HG03039 (cell line): Measurements from ENCODE around the gene CYP2A6.
"Not testable (repeated sequence)": the region's sequence is repeated elsewhere in the genome, so short reads cannot be mapped to it uniquely, and the experiment has no call there.

Experiments used
- ATAC-seq: cut with Tn5 transposase; IDR thresholded peaks from one replicate; pipeline ENCODE4 v1.9.1; 2021; ENCODE audit warnings: mild to moderate bottlenecking, moderate library complexity; ENCODE audit not compliant: unreplicated experiment

Gene CYP2A6

DNA sequence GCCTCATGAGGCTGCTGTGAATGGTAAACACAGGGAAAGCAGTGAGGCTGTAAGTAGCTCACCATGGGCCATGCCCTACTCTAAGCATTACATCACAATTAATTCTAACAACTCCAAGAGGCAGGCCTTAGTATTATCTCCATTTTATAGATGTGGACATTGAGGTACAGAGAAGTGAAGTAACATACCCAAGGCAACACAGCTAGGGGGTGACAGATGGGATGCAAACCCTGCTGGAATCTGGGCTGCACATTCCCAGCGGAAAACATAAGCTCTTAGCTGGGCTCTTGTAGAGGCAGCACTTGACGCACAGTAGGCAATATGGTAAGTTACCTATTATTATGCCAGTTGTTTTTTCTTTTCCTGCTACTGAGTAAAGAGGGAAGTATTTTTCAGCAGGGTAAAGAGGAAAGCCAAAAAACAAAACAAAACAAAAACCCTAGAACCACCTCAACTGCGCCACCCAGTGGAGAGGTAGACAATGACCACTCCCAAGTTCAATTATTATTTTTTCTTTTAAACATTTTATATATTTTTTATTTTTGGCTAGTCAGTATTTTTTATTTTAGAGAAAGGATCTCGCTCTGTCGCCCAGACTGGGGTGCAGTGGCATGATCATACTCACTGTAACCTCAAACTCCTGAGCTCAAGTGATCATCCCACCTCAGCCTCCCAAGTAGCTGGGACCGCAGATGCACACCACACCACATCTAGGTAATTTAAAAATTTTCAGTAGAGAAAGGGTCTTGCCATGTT, 30.6 kb downstream of the CYP2A6 start:
- not testable (repeated sequence) for ATAC-seq

DNA sequence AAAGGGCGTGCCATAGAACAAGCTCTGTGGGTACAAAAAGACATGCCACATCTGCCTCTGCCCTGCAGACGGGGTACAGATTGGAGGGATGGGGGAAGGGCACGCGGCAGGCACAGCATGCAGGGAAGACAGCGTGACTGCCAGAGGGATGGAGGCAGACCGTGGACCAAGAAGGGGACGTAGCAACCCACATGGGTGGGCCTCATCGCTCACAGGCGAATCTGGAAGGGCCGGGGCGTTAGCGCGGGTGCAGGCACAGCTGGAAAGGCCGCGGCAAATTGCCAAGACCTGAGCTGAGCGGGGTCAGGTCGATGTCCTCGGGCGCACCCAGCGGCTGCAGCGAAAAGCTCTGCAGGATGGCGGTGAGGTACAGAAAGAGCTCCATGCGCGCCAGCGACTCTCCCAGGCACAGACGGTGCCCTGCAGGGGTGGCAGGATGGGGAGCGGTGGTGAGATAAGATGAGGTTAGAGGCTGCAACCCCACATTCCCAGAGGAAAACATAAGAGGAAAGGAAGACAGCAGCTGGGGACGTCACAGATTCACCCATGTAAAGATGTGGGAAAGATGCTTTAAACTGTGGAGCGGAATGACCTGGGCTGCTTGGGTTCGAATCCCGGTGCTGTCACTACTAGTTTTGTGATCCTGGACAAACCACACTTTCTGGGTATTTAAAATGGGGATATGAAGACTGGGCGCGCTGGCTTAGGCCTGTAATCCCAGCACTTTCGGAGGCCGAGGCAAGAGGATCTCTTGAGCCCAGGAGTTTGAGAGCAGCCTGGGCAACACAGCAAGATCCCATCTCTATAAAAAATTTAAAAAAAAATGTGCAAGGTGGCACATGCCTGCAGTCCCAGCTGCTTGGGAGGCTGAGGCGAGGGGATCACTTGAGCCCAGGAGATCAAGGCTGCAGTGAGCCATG, 31.5 kb downstream of the CYP2A6 start:
- ATAC-seq: not testable (repeated sequence)

DNA sequence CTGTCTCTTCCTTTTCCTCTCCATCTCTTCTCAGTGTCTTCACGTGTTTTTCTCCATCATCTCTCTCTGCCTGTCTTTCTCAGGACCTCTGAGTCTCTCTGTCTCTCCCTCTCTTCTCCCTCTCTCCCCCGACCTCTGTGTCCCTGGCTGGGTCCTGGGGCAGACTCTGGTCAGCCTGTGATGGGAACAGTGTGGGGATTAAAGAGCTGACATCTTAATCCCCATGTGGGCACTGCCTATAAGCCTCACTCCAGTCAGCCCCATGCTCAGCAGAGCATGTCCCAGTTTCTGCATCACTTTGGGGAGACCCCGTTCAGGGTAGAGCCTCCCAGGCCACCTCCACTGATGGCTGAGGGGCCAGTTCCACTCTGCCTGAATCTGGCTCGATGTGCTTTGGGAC, 35.0 kb downstream of the CYP2A6 start:
- ATAC-seq: no peak

DNA sequence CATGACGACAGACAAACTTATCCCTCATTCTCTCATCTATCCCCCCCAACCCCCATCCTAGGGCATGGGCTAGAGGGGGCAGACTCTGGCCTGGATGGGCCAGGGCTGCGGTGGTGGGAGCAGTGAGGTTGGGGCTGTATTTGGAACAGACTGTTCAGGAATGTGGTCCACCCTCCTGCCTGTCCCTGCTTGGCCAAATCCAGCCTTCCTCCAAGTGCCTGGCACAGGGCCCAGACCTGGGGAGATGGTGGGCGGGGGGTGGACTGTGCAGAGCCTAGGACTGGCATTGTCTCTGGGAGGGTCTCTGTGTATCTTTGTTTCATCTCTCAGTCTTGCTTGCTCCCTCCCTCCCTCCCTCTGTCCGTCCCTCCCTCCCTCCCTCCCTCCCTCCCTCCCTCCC, 37.1 kb downstream of the CYP2A6 start:
- ATAC-seq: no peak

DNA sequence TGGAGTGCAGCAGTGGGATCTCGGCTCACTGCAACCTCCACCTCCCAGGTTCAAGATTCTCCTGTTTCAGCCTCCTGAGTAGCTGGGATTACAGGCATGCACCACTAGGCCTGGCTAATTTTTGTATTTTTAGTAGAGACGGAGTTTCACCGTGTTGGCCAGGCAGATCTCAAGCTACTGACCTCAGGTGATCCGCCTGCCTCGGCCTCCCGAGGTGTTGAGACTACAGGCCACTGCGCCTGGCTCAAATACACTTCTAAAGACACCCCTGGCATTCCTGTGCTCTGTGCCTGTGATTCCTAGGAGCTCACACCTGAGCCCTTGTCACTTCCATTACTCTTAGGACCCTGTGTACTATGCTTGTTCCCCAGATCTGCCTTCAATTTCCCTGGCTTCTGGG, 37.7 kb downstream of the CYP2A6 start:
- not testable (repeated sequence) for ATAC-seq

DNA sequence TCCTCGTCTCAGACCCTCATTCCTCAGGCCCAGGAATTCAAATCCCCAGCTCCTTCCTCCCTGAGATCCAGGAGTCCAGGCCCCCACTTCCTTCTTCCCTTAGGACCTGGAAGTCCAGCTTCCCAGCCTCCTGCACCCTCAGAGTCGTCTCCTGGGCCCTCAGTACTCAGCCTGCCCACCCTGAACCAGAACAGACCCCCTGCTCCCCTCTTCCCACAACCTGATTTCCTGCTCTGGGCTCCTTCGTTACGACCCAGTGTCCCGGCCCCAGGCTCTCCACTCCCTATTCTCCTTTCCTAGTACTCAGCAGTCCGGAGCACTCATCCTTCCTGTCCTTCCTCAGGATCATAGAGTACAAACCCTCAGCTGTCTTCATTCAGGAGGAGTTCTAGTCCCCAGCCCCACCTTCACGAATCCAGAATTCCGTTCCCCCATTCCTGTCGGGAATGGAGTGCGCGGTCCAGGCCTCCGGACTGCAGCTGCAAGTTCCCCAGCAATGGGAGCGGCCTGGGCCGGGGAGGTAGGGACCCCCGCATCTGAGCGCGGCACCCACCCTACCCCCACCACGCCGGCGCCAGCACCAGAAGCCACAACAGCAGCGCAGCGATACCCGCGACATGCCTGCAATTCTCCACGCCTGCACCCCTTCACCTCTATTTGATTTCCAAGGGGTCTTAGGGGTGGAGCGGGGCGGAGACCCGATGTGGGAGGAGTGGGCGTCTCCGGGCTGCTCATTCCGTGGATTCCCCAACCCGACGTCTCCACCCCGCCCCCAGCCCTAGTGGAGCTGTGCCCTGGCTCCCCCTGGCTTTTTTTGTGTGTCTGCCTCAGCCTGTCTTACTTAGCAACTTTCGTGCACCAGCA, 38.5 kb downstream of the CYP2A6 start:
- ATAC-seq: no peak

DNA sequence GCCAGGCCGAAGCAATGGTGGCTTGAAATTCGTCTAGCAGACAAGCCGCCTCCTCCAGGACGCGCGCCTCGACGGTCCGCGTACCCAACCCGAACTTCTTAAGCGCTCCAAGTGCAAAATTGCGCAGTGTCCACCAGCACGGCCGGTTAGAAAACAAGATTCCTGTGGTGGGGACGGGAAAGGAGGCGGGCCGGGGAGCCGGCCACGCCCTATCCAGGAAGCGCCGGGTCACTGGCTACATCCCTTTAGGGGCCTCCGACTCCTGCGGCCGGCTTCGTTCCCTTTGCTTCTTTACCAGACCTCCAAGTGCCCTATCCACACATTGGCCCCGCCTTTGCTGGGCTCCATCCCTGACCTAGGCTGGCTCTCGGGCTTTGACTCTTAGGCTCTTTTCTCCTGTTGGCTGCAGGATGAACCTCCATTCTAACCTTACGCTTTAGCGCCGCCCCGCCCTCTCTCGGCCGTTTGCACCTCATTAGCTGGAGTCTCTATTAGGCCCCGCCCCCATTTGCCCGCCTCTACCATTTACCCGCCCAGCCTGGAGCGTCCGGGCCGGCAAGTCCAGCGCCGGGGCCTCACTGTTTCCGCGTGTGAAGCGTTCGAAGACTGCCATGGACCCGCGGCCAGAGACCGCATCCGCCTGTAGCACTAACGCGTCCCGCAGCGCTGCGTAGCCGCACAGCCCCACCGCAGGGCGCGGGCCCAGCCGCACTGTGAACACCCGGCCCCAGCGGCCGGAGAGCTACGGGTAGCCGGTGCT, 39.4 kb downstream of the CYP2A6 start:
- ATAC-seq: not testable (repeated sequence)

DNA sequence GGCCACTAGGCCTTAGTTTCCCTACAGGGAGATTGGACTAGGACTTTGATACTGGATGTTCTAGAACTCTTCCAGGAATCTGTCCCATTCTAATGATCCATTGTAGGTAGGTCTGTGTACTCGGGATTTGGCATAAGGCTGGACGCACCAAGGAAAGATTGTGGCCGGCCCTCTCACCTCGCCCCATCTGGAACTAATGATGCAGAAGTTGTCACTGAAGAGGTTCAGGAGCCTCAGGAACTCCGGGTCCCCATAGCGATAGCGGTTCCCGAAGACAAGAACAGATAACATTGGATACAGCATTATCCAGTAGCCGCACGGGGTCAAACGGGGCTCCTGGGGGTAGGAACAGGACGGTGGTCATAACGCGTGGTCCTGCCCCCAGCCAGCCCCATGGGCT, 40.1 kb downstream of the CYP2A6 start:
- no peak for ATAC-seq

DNA sequence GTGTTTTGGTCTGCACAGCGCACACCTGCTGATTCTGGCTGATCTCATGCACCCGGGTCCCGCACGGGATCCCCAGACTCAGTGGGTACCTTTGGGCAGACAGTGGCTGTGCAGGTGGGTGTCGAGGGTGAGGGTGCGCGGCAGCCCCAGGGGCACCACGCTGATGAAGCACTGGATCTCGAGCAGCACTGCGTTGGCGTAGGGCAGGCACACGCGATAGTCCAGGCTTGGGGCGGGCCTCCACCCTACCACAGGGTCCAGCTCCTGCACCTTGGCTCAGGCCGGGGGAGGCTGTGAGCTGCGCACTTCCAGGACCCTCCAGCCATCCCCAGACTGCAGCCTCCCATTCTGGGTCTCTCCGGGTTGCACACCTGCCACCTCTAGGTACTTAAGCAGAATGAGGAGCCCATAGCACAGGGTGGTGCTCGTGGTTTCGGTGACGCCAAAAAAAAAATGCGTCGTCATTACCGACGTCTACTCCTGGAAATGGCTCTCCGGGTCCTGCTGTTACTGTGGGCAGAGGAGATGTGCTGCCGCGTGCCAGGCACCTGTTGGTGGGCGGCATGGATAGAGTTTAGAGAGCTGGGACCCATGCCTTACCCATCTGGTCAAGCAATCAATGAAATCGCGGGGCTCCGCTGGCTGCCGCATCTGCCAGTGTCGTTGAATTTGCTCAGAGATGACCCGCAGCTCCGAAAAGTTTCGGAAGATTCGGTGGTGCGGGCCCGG, 40.7 kb downstream of the CYP2A6 start:
- no peak for ATAC-seq

DNA sequence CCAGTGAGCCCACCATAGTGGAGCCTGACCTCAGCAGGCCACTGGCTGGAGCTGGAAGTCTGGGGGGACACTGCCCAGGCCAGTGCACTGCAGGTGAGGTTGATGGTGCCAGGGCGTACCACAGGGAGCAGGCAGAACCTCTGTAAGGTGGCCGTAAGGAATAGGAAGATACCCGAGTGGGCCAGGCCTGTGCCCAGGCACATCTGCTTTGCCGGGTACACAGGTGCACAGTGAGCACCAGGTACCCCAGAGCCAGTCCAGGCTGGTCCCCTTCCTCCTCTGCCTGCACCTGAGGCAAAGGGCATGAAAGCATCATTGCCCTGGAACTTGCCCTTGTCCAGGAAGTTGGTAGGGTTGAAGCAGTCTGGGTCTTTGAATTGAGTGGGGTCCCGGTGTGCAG, 41.8 kb downstream of the CYP2A6 start:
- ATAC-seq: no peak

DNA sequence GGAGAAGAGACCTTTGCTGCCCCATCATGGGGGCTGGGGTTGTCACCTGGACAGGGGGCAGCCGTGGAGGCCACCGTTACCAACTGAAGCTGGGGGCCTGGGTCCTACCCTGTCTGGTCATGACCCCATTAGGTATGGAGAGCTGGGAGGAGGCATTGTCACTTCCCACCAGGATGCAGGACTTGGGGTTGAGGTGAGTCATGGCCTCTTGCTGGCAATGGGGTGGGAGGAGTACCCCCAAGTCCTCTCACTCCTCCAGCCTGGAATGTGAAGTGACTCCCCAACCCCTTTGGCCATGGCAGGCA, 42.3 kb downstream of the CYP2A6 start:
- ATAC-seq: no peak

DNA sequence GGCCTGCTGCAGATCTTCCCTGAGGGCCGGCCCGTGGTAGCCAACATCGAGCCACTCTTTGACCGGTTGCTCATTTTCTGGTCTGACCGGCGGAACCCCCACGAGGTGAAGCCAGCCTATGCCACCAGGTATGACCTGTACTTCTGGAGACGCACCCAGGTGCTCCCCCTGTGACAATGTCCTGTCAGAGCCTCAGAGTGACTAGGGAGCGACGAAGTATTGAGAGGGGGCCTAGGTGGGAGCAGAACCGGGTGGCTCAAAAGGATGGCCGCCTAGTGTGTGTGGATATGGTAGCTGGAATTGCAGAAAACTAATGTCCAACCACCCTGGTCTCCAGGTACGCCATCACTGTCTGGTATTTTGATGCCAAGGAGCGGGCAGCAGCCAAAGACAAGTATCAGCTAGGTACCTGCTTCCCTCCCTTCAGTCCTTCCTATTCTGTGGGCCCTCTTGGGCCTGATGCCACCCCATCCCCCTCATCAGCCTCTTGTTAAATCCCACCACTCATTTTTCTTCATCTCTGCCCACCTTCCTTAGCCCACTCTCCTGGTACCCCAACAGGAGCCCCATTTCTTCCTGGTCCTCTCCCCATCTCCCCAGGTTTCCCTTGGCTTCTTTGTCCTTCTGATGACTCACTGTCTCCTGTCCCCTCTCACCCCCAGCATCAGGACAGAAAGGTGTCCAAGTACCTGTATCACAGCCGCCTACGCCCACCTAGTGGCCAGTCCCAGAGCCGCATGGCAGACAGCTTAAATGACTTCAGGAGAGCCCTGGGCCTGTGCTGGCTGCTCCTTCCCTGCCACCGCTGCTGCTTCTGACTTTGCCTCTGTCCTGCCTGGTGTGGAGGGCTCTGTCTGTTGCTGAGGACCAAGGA, 42.9 kb downstream of the CYP2A6 start:
- no peak for ATAC-seq

DNA sequence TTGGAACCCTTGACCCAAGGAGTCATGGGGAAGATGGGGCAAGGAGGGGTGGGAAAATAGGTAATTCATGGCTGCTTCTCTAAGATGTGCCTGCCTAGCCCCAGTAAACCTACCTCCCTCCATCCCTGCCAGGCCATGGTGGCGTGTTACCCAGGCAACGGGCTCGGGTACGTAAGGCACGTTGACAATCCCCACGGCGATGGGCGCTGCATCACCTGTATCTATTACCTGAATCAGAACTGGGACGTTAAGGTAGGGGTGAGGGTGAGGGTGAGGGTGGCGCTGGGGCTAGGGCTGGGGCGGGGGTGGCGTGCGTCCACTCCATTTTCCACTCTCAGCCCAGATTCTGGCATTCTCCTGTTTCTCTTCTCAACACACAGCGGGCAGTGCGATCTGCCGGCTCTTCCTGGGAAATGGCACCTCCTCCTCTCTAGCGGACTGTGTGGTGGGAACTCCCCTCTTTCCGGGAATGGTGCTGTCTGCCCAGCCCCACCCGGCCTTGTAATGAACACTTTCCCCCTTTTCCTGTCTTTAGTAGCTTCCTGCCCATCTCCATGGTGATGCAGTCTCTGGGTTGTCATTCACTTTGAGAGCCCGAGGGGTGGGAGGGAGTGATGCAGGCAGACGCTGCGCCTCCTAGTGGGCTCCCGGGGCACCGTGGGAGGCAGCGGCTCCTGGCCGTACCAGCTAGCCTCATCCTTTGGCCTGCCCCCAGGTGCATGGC, 43.7 kb downstream of the CYP2A6 start:
- peak; percentile 34 for ATAC-seq

DNA sequence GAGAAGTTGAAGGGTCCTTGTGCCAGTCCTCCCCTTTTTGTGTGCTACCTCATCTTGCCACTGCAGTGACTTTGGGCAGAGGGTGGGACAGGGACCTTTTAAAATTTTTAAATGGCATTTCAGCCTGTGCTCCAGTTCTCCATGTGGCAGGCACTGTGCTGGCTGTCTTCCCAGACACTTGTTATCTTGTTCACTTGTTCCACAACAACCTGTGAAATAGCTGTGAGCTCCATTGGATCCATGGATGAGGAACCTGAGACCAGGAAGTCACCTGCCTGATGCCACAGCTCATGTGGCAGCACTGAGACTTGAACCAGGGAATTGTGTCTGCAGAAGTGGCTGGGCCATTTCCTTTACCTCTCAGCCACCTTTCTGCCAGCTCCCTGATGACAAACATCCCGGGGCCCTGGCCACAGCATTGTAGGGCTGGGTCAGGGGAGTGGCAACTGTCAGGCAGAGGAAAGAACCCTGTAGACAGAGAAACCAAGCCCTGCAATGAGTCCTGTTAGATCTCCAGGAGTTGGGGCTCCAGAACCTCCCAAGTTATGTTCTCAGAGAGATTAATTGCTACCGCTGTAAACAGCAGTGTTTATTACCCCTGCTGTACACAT, 44.9 kb downstream of the CYP2A6 start:
- no peak for ATAC-seq

DNA sequence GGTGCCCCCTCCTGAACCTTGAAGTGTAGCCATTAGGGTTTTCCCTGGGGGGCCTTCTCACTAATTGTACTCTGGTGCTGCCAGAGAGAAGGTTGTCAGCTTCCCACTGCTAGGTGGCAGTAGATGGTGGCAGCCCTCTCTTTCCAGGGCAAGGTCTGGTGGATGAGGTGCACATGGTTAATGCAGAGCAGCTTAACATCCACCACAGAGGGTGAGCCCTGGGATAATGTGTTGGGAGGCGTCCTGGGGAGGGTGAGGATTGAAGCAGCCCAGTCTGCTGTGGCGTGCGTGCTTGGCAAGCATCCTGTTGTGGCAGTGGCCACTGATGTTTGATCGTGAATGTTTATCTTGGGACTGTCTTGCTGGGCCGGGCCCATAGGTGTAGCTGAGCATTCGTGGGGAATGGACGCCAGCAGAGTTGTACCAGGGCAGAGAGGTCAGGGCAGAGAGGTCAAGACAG, 45.4 kb downstream of the CYP2A6 start:
- ATAC-seq: no peak

DNA sequence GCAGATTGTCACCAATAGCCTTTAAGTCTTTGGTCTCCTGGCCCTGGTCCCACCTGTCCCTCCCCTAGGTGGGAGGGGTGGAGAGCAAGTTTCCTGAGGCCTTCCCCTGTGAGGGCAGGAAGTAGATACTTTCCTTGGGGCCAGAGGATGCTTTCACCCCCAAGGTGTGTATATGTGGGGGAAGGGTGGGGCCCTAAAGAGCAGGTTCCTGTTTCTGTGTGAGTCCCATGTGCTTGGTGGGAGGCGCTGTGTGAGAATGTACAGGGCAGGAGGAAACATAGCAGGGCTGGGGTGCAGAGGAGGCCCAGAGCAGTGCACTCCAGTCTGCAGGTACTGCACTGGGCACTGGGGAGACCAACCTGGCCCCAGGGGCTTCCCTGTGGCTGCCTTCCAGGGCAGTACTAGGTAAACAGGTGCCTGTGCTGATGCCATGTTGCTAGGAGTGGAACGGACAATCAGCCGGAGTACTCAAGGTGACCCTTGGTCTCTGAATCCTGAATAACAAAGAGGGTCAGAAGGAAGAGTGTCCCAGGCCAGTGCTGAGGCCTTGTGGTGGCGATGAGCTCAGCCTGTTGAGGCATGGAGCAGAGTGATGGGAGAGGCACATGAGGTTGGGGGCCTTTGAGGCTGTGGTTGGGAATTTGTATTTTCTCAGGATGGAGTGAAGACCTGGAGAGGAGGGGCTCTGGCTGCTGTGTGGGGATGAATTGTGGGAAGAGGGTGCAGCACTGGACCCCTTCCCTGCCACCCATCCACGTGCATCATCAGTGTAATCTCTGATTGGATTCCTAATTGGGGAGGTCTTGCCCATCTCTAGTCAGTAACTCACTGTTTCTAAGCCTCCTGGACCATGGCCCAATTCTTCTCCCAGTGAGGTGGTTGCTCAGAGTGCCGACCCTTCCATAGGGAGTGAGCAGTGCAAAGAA, 46.1 kb downstream of the CYP2A6 start:
- ATAC-seq: no peak
